GM21529 (cell line): ENCODE results near the gene ADCY3.
A peak's percentile ranks its signal among the peaks of the same experiment; 100 is the strongest.

Experiments
- ATAC-seq: cut with Tn5 transposase; IDR thresholded peaks from one replicate; pipeline ENCODE4 v1.9.1; 2021; ENCODE audit not compliant: unreplicated experiment

The ADCY3 gene

DNA sequence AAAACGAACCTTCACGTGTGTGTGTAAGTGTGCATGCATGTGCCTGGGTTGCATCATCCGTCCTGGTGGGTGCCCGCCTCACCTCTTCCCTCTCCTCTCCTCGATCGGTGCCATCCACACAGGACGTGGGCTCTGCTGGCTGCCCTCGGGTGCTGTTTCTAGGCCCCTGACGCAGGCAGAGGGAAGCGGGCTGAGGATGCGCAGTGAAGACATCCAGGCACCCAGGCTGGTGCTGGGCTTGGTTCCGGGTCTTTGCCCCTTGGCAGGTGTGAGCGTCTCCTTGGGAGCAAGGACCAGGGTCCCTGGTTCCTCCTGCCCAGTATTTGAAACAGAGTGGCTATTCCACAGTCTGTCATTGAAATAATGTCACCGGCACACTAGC lies 6.2 kb upstream of the ADCY3 start:
- ATAC-seq, result no peak

DNA sequence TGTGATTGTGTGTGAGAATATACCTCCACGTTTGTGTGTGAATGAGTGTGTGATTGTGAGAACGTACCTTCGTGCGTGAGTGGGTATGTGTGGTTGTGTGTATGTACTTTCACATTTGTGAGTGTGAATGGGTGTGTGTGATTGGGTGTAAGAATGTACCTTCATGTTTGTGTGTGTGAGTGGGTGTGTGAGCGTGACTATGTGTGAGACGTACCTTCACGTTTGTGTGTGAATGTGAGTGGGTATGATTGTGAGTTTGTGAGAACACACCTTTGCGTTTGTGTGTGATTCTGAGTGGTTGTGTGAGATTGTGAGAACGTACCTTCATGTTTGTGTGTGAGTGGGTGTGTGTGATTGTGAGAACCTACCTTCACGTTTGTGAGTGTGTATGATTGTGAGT lies 5.8 kb upstream of the ADCY3 start:
- no peak for ATAC-seq

DNA sequence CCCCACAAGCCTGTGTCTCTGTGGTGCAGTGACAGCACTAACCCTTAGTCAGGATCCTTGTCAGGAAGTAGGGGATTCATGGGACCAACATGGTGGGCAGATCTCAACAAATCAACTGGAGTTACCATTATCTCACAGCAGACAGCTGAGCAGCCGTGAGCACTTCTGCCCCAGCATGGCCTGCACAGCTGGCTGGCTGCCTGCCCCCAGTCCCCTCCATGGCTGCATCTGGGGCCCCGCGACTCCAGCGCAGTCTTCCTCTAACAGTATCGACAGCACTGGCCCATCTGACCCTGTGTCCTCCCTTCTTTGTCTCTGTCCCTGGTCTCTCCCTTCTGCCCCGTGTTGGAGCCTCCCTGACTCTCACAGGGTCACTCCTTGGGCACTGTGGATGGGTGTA lies 4.7 kb upstream of the ADCY3 start:
- ATAC-seq, result no peak

- ATAC-seq, result no peak
These were observed 4.2 kb upstream of the ADCY3 start for GRCh38 chr2:24924266-24924665.

DNA sequence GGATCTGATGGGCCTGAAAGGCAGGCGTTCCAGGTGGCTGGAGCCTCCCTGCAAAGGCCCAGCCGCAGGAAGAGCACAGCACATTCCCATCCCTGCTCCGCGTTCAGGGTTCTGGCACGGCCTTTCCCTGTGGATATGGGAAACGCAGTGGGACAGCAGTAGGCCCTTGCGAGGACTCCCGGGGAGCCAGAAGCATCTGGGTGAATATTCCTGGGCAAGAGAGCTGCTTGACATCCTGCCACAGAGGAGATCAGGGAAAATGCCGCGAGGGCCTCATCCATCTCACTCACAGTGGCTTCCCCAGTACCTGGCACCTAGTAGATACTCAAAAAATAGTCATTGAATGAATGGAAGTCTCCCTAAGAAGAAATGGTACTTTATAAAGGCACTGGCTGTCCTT lies 3.1 kb upstream of the ADCY3 start:
- no peak for ATAC-seq

- no peak for ATAC-seq
These were observed 2.5 kb upstream of the ADCY3 start for GRCh38 chr2:24922556-24922955.

DNA sequence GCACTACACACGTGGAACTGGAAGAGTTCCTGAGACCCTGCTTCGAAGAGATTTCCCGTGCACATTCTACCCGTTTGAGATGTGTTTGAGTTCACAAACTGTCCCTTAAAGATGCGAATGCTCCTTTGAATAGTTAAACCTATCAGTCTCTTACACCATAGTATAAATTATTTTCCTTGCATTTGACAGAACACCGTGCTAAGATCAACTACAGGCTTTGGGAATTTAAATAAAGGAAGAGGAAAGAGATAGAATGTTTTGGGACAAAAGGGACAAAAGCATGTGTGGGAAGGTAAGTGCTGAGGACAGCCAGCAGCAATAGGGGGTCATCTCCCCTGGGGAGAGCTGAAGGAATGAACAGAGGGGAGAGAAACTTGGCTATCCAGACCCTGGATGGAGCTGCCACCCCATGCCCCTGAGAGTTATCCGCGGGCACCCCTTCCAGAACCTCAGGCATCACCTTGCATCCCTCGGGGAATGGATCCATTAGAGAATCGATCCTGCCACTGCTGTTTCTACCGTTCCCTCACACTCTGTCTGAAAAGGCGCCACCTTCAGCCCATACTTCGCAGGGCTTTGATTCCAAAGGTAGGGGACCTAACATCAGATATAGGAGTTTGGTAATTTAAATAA lies 888 bp upstream of the ADCY3 start:
- no peak for ATAC-seq

DNA sequence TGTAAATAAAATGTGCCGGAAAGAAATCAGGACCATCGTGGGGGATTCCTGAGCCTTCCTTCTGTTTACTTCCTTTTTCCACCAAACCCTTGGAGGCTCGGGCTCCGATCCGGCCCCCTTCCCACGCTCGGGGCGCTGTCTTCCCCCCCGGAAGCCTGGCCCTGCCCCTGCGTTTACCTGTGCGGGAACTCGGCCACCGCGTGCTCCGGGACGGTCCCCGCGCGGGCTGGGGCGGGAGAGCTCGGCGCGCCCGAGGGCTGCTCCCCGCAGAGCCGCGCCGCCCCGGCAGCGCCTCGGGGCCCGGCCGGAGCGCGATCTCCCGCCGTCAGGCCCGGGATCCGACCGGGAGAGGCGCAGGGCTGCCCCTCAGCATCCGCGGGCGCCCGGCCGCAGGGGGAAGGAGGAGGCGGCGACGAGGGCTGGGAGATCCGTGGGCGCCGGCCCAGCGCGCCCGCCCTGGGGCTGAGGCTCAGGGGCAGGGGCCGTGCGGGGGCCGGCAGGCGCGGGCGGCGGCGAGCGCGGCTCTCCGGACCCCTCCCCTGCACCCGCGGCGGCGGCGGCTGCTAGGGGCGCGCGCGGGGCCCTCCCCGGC lies 435 bp downstream of the ADCY3 start:
- peak; percentile 26 for ATAC-seq

- peak; percentile 31 for ATAC-seq
These were observed 966 bp downstream of the ADCY3 start for GRCh38 chr2:24919037-24919505.

GRCh38 chr2:24918326-24919036 lies 1.6 kb downstream of the ADCY3 start:
- no peak for ATAC-seq

- ATAC-seq, result no peak
These were observed 2.2 kb downstream of the ADCY3 start for GRCh38 chr2:24917731-24918325.

- peak; percentile 35 for ATAC-seq
These were observed 3.0 kb downstream of the ADCY3 start for GRCh38 chr2:24917086-24917485.

DNA sequence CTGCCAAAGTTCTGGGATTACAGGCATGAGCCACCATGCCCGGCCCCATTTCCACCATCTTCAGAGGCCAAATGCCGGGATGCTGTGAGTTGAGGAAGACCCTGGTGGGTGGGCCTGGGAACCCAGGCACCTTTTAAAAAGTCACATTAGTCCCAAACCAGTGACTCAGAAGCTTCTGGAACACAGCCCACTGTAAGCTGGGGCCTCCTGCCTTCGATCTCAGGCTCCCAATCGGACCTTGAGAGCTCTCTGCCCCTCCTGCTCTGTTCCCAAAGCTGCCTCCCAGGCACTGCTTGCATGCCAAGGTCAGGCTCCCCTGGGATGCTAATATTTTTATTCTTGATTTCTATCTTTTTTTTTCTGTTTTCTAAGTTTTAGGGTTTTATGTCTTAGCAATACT lies 4.2 kb downstream of the ADCY3 start:
- no peak for ATAC-seq

DNA sequence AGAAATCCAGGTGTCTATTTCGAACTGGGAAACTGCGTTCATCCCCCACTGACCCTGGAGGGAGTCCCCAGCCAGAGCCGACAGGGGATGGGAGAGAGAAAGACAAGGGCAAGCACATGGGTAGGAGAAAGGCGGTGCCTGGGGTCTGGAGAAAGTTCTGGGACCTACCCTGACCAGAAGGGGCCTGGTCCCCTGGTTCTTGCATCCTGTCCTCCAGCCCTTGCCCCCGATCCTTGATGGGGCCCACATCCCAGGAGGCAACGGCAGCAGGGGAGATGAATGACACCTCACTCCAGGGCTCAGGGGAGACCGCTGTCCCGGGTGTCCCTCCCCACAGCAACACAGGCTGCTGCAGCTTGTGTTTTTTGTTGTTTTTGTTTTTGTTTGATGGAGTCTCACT lies 4.9 kb downstream of the ADCY3 start:
- no peak for ATAC-seq

GRCh38 chr2:24914713-24915112 lies 5.3 kb downstream of the ADCY3 start:
- no peak for ATAC-seq

DNA sequence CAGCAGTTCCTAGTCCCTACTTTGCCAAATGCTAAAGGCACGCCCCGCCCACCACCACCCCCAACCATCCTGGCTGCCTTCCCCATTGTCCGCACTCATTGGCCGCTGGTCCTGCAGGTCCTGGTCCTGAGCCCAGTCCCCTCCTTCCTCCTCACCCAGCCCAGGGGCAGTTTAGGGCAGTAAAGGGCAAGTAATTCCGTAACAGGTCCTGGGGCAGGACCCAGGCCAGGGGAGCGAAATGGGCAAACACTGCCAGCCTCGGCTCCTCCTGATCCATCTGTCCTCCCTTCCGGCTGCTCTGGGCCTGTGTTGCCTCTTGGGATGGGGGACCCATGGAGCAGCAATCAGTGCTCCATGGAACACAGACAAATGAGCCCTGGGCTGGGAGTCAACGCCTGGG lies 6.1 kb downstream of the ADCY3 start:
- ATAC-seq, result no peak

- ATAC-seq, result no peak
These were observed 7.1 kb downstream of the ADCY3 start for GRCh38 chr2:24912986-24913385.

- ATAC-seq, result no peak
These were observed 7.5 kb downstream of the ADCY3 start for GRCh38 chr2:24912523-24912922.

DNA sequence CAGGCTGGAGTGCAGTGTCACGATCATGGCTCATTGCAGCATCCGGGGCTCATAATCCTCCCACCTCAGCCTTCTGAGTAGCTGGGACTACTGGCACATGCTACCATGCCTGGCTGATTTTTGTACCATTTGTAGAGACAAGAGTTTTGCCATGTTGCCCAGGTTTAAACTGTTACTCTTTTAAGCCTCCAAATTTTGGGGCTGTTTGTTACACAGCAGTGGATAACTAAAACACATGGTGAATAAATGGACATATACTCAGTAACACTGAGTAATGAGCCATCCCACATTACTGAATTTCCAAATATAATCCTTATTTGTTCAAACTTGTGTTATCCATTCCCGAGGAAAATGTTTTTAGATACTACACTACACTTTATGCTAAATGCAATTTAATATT lies 9.8 kb downstream of the ADCY3 start:
- no peak for ATAC-seq

DNA sequence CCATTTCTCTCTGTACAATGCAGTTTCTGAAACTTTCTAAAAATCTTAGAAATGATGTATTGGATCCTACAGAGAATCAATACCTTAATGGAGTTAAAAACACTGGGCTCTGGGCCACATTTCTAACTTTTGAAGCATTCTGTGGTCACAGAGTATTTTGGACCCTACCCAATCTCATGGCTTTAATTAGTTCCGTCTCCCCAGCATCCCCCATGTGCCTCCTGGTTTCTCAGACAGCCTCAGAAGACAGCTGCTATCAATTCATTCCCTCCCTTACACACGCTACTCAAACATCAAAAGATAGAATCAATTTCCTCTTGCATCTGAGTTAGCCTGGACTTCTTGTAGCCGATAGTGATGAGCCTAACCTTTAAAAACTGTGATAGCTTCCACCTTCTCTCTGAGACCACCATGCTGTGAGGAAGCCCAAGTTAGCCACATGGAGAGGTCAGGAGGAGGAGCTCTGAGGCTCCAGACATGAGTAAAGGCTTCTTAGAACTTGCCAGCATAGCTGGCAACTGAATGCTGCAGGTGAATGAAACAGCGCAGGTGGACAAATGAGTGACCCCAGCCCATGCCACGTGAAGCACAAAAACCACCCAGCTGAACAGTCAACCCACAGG lies 10.4 kb downstream of the ADCY3 start:
- no peak for ATAC-seq

DNA sequence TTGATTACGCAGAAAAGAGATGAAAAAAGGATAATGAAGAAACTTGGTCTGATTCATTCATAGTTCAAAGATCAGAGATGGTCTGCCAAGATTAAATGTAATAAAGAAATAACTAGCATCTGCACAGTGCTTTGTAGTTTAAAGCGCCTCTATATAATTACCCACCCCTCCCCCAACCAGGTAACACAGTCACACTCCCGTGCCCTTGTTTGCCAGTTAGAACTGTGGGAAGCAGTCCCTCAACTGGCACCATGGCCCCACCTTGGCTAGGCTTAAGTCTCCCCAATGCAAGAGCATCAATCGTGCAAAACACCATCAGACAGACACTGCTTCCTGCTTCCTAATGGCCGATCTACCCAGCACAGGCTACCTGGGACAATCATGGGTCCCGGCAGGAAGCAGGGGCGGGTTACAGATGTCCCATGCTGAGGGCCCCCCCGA lies 11.6 kb downstream of the ADCY3 start:
- ATAC-seq, result no peak

DNA sequence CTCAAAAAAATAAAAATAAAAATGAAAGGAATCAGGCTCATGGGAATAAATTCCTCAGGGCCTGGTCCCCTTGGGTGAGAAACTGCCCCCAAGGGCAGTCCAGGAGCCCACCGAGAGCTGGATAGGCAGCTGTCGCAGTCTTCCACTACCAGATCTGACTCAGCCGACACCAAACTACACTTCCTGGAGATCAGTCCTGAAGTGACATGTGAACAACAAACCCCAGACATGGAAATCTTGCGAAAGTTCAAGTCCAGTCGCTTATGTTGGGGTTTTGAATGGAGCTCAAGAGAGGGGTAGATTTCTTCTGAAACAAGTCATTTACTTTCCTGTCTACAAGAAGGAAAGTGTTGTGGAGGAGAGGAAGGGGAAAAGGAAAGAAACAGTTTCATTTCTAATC lies 12.9 kb downstream of the ADCY3 start:
- ATAC-seq, result no peak
